Measurements from ENCODE around the gene NABP1. TPM values are rescaled to one million over a fixed set of nuclear protein-coding genes. Genes with fewer than 3 reads are reported as not detected.
A peak's percentile ranks its signal among the peaks of the same experiment; 100 is the strongest.

The NABP1 gene
- polyA plus RNA-seq, 1 donor (not counting 4 experiments of a cell fraction or from before 2014, with no cell fraction given): 29.3 TPM

GRCh38 chr2:191728750-191729624 lies 51.1 kb downstream of the NABP1 start:
- TF ChIP-seq EZH2 (IDR thresholded peaks at IDR 0.05; ENCODE audit: low read length) (no peak), CTCF (optimal IDR thresholded peaks at IDR 0.05 in 1 of 3, IDR thresholded peaks at IDR 0.05 in 1 of 3, conservative IDR thresholded peaks at IDR 0.05 in 1 of 3; ENCODE audit: extremely low read depth in 1 of 3, insufficient read depth in 2 of 3, low read length in 3 of 3) (no peak)
- no peaks in the 10 kb centered on the region for H3K79me2 ChIP-seq (ENCODE audit: control insufficient read depth, insufficient read depth, low read length)
- H3K4me1 ChIP-seq (ENCODE audit: control insufficient read depth, extremely low read depth, insufficient read depth, low read length): no peaks in the 10 kb centered on the region
- FAIRE-seq (peak; percentile 46), DNase-seq (ENCODE audit: low read depth, low spot score) (peak; percentile 7)
- no peak overlapping the region for H2AFZ ChIP-seq (ENCODE audit: control insufficient read depth, low read length)
- no peak overlapping the region for H3K4me3 ChIP-seq (ENCODE audit: control insufficient read depth in 2 of 3, extremely low read depth in 1 of 3, insufficient read depth in 2 of 3, low read depth in 1 of 3, low read length in 3 of 3)
- no peaks in the 10 kb centered on the region for H3K9me1 ChIP-seq (ENCODE audit: control insufficient read depth, extremely low read depth, insufficient read depth, low read length)
- dilution Hi-C loops (cut with MboI; ENCODE audit: extremely low pct_ligation_motif_present, low sequenced_read_pairs): no loop called here
- no peak overlapping the region for H3K9ac ChIP-seq (ENCODE audit: control insufficient read depth, extremely low read depth, insufficient read depth, low read length)
- no peak overlapping the region for H3K27ac ChIP-seq (ENCODE audit: control insufficient read depth, insufficient read depth, low read length)
- no peak overlapping the region for H3K4me2 ChIP-seq (ENCODE audit: control insufficient read depth, extremely low read depth, insufficient read depth, low read depth, low read length)
- H3K9me3 ChIP-seq (ENCODE audit: control insufficient read depth, low read depth, low read length): no peaks in the 10 kb centered on the region
- H4K20me1 ChIP-seq (ENCODE audit: control insufficient read depth, extremely low read depth, insufficient read depth, low read length): no peaks in the 10 kb centered on the region
- no peaks in the 10 kb centered on the region for H3K36me3 ChIP-seq (ENCODE audit: control insufficient read depth in 2 of 2, extremely low read depth in 1 of 2, insufficient read depth in 2 of 2, low read length in 2 of 2)
- peaks cover 4% of the 10 kb centered on the region for H3K27me3 ChIP-seq (ENCODE audit: control insufficient read depth, extremely low read depth, insufficient read depth, low read length)

GRCh38 chr2:191730263-191730662 lies 52.3 kb downstream of the NABP1 start:
- no peaks in the 10 kb centered on the region for H3K9me3 ChIP-seq (ENCODE audit: control insufficient read depth, low read depth, low read length)
- no peaks in the 10 kb centered on the region for H3K79me2 ChIP-seq (ENCODE audit: control insufficient read depth, insufficient read depth, low read length)
- H3K4me2 ChIP-seq (ENCODE audit: control insufficient read depth, extremely low read depth, insufficient read depth, low read depth, low read length): no peak overlapping the region
- no peaks in the 10 kb centered on the region for H3K4me1 ChIP-seq (ENCODE audit: control insufficient read depth, extremely low read depth, insufficient read depth, low read length)
- TF ChIP-seq EZH2 (IDR thresholded peaks at IDR 0.05; ENCODE audit: low read length): no peak
- TF ChIP-seq CTCF (optimal IDR thresholded peaks at IDR 0.05 in 1 of 3, IDR thresholded peaks at IDR 0.05 in 1 of 3, conservative IDR thresholded peaks at IDR 0.05 in 1 of 3; ENCODE audit: extremely low read depth in 1 of 3, insufficient read depth in 2 of 3, low read length in 3 of 3): no peak
- no peaks in the 10 kb centered on the region for H4K20me1 ChIP-seq (ENCODE audit: control insufficient read depth, extremely low read depth, insufficient read depth, low read length)
- H3K4me3 ChIP-seq (ENCODE audit: control insufficient read depth in 2 of 3, extremely low read depth in 1 of 3, insufficient read depth in 2 of 3, low read depth in 1 of 3, low read length in 3 of 3): no peak overlapping the region
- no peak overlapping the region for H3K9ac ChIP-seq (ENCODE audit: control insufficient read depth, extremely low read depth, insufficient read depth, low read length)
- DNase-seq (ENCODE audit: low read depth, low spot score): no peak
- no peak overlapping the region for H3K27ac ChIP-seq (ENCODE audit: control insufficient read depth, insufficient read depth, low read length)
- no peak overlapping the region for H2AFZ ChIP-seq (ENCODE audit: control insufficient read depth, low read length)
- dilution Hi-C loops (cut with MboI; ENCODE audit: extremely low pct_ligation_motif_present, low sequenced_read_pairs): no loop called here
- H3K9me1 ChIP-seq (ENCODE audit: control insufficient read depth, extremely low read depth, insufficient read depth, low read length): no peaks in the 10 kb centered on the region
- H3K27me3 ChIP-seq (ENCODE audit: control insufficient read depth, extremely low read depth, insufficient read depth, low read length): peaks cover 4% of the 10 kb centered on the region
- FAIRE-seq: no peak
- H3K36me3 ChIP-seq (ENCODE audit: control insufficient read depth in 2 of 2, extremely low read depth in 1 of 2, insufficient read depth in 2 of 2, low read length in 2 of 2): no peaks in the 10 kb centered on the region

Small RNAs within 50 kb of the gene (small RNA-seq; reads per million reads assigned to genes)
- gene RF02271 (ENCODE audit: insufficient read length in 3 of 3, low read depth in 3 of 3, low replicate concordance in 1 of 3): 0 reads per million in 3 experiments

Other genes starting within 250 kb of the NABP1 start
- 5.3 to 10.2 TPM (median 9.4 TPM) in 3 replicates for gene CAVIN2, start 169.0 kb downstream of the NABP1 start, polyA plus RNA-seq

Measured in keratinocyte (primary cell).